Duodenal mucosa (tissue), 2 donors: ENCODE data around the gene SECISBP2L.

Source experiments
- H3K27ac ChIP-seq: one replicate; pipeline ENCODE4 v1.7.0; 2013; ENCODE audit warnings: low read depth, low read length
- H3K27me3 ChIP-seq, 2 donors: one replicate each; pipeline ENCODE4 v1.7.0; 2013; ENCODE audit warnings: low read length in 2 of 2, control low read depth in 1 of 2; ENCODE audit not compliant: insufficient read depth in 2 of 2, control insufficient read depth in 1 of 2
- H3K36me3 ChIP-seq, 2 donors: one replicate each; pipeline ENCODE4 v1.7.0; 2013; ENCODE audit warnings: low read length in 2 of 2, control low read depth in 1 of 2; ENCODE audit not compliant: insufficient read depth in 2 of 2, control insufficient read depth in 1 of 2
- H3K4me1 ChIP-seq, 2 donors: one replicate each; pipeline ENCODE4 v1.7.0; 2013; ENCODE audit warnings: low read length in 2 of 2, control low read depth in 1 of 2; ENCODE audit not compliant: insufficient read depth in 2 of 2, control insufficient read depth in 1 of 2
- H3K4me3 ChIP-seq, 2 donors: one replicate each; pipeline ENCODE4 v1.7.0; 2013; ENCODE audit warnings: low read length in 2 of 2, low read depth in 1 of 2
- H3K9ac ChIP-seq, 2 donors: one replicate each; pipeline ENCODE4 v1.7.0; 2013; ENCODE audit warnings: low read length in 2 of 2, low read depth in 1 of 2
- H3K9me3 ChIP-seq, 2 donors: one replicate each; pipeline ENCODE4 v1.7.0; 2013; ENCODE audit warnings: low read length in 2 of 2, control low read depth in 1 of 2; ENCODE audit not compliant: control insufficient read depth in 1 of 2

The SECISBP2L gene

DNA sequence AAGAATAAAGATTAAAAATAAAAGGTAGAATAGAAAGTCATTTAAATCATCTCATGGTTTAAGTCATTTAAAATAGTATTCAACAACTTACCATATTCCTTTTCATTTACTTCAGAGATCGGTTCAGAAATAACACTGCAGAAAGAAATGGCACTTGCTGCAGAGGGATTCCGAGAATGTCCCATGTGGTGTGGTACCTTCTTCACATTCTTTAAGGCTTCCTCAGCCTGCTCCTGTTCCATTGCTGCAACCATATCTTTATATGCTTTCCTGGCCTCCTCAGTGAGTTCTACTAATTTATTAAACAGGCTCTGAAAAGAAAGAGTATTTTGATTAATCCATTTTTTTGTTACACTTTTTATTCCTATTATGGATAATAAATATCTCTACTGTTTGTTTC, 50.0 kb downstream of the SECISBP2L start:
- no peaks in the 10 kb centered on the region for H3K27me3 ChIP-seq
- H3K9ac ChIP-seq: no peak overlapping the region
- peaks cover 30 to 61% of the 10 kb centered on the region in 2 donors for H3K36me3 ChIP-seq
- no peaks in the 10 kb centered on the region for H3K4me1 ChIP-seq
- H3K27ac ChIP-seq: no peak overlapping the region
- H3K4me3 ChIP-seq: no peak overlapping the region
- no peaks in the 10 kb centered on the region for H3K9me3 ChIP-seq

DNA sequence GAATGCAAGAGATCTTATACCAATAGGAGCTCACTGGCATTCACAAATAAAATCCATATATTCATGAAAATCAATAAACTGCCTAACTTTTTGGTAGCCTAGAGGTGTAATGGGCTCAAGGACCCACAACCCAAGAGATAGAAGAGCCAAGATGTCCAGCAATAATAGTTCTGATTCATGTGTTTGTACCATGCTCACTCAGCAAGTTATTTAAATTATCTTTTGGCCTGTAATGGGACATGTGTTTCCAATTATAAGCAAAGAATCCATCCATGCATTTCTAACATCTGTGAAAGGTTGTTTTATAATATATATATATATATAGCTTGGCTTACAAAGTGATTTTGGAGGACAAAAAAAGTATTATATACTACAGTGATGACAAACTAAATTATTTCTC, 52.9 kb downstream of the SECISBP2L start:
- Histone ChIP-seq H3K9me3 (no peaks in the 10 kb centered on the region), H3K4me1 (no peaks in the 10 kb centered on the region), H3K9ac (no peak overlapping the region), H3K4me3 (no peak overlapping the region), H3K36me3 (peaks cover 29 to 45% of the 10 kb centered on the region in 2 donors), H3K27ac (no peak overlapping the region), H3K27me3 (no peaks in the 10 kb centered on the region)

DNA sequence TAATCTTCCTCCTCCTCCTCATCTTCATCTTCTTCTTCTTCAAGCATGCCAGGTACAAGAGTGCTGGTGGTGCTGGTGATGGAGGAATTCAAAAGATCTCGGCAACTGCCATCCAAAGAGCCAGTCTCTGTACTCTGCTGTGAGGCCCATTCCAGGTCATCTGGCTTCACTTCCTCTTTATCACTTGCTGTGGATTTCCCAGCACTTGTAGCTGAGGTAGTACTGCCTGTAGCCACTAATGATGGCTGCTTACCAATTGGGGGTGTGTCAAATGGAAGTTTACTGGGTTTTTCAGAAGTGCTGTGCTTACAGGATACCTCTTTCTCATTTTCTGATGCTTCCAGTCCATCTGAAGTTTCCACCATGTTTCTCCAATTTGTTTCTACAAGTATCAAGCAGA, 53.7 kb downstream of the SECISBP2L start:
- no peaks in the 10 kb centered on the region for H3K27me3 ChIP-seq
- H3K36me3 ChIP-seq: peaks cover 29 to 38% of the 10 kb centered on the region in 2 donors
- no peaks in the 10 kb centered on the region for H3K9me3 ChIP-seq
- no peaks in the 10 kb centered on the region for H3K4me1 ChIP-seq
- no peak overlapping the region for H3K9ac ChIP-seq
- H3K27ac ChIP-seq: no peak overlapping the region
- H3K4me3 ChIP-seq: no peak overlapping the region

DNA sequence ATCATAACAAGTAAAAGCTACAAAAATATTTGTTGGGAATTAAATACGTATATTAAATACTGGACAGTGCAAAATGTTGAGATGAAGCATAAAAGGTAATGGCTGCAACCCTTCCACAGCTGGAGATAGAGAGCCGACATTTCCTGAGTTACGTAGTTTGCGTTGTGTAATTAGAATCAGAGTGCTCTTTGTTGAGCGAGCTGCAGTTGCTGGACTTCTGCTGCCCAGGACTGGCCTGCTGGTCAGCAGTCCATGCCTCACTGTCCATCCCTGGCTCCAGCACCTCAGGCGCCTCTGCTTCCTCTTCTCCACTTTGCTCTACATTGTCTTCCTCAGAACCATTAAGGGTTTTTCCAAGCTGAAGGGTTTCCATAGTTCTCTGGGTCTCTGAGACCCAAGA, 54.1 kb downstream of the SECISBP2L start:
- no peaks in the 10 kb centered on the region for H3K27me3 ChIP-seq
- peaks cover 26 to 34% of the 10 kb centered on the region in 2 donors for H3K36me3 ChIP-seq
- no peaks in the 10 kb centered on the region for H3K4me1 ChIP-seq

DNA sequence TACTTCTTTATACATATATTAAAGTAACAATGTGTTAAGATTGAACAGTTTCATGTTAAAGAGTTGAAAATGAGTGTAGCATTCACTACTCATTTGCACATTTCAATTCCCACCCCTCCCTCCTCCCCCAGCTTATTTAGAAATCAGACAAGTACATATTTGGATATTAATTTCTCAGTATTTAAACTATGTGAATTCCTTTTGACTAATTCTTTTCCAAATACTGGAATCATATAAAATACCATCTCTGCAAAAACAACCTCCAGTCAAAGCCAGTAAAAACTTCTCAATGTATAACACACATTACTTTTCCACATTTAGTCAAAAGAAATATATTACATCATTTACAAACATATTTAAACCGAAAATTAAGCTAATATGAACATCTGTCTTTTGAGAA, 57.1 kb downstream of the SECISBP2L start:
- H3K9me3 ChIP-seq: no peaks in the 10 kb centered on the region
- no peaks in the 10 kb centered on the region for H3K4me1 ChIP-seq
- H3K36me3 ChIP-seq: peaks cover 20% of the 10 kb centered on the region in 2 donors
- no peak overlapping the region for H3K4me3 ChIP-seq
- no peak overlapping the region for H3K9ac ChIP-seq
- H3K27me3 ChIP-seq: no peaks in the 10 kb centered on the region
- H3K27ac ChIP-seq: no peak overlapping the region

More for the DNA sequence above, 54.1 kb downstream of the SECISBP2L start:
- no peak overlapping the region for H3K4me3 ChIP-seq
- H3K9ac ChIP-seq: no peak overlapping the region
- H3K9me3 ChIP-seq: no peaks in the 10 kb centered on the region
- H3K27ac ChIP-seq: no peak overlapping the region

DNA sequence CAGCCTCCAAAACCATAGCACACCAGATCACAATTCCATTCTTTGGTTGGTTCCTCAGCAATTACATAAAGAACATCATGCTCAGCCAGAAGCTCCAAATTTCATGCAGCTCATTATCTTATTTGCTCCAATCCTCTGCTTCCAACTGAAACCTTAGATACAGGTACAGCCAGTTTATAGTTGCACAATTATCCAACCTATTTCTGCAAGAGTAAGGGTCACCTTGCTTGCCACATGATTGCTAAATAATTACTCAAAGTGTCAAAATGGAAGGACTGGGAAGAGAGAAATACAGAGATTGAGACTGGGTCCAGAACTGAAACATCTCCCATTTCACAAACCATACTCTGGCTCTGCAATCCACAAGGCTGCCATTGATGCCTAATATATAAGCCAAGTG, 59.1 kb downstream of the SECISBP2L start:
- no peak overlapping the region for H3K4me3 ChIP-seq
- no peaks in the 10 kb centered on the region for H3K27me3 ChIP-seq
- peaks cover 9 to 13% of the 10 kb centered on the region in 2 donors for H3K36me3 ChIP-seq
- H3K9ac ChIP-seq: no peak overlapping the region
- H3K27ac ChIP-seq: no peak overlapping the region
- no peaks in the 10 kb centered on the region for H3K4me1 ChIP-seq
- no peaks in the 10 kb centered on the region for H3K9me3 ChIP-seq

DNA sequence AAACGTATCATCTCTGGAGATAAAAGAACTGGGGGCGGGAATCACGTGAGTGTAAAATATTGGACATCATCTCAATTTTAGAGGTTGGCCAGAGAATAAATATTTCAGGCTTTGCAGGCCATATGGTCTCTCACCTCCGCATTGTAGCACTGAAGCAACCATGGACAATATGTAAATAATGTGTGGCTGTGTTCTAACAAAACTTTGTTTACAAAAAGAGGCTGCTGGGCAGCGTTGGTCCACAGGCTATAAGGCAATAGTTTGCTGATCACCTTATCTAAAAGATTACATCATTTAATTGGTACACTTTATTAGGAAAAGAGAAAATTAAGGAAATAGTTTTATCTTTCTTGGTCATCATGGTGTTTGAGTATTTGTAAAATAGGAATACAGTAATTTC, 60.0 kb downstream of the SECISBP2L start:
- Histone ChIP-seq H3K9ac (no peak overlapping the region), H3K27ac (no peak overlapping the region), H3K27me3 (no peaks in the 10 kb centered on the region), H3K9me3 (no peaks in the 10 kb centered on the region), H3K36me3 (peaks cover 4% of the 10 kb centered on the region in 2 donors), H3K4me3 (no peak overlapping the region), H3K4me1 (no peaks in the 10 kb centered on the region)

DNA sequence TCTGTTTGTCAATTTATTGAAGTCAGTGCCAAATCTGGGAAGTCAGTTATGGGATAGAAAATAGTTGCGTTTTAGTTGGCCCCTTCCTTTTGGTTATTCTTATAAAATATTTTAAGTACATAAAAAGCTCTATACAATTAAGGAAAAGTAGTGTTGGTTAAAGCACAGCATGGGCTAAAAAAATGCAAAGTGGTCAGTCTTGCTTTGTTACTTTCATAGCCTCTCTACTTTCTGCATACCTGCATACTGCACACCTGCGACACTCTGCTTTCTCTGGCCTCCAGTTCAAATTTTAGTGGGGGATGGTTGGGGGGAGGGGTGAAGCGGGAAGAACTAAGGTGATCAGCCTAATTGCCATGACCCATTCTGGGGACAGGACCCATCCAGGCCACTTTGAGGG, 60.7 kb downstream of the SECISBP2L start:
- no peak overlapping the region for H3K27ac ChIP-seq
- H3K9me3 ChIP-seq: no peaks in the 10 kb centered on the region
- H3K36me3 ChIP-seq: no peaks in the 10 kb centered on the region
- no peaks in the 10 kb centered on the region for H3K4me1 ChIP-seq
- H3K4me3 ChIP-seq: no peak overlapping the region
- H3K9ac ChIP-seq: no peak overlapping the region
- peaks cover 0 to 4% of the 10 kb centered on the region in 2 donors for H3K27me3 ChIP-seq

DNA sequence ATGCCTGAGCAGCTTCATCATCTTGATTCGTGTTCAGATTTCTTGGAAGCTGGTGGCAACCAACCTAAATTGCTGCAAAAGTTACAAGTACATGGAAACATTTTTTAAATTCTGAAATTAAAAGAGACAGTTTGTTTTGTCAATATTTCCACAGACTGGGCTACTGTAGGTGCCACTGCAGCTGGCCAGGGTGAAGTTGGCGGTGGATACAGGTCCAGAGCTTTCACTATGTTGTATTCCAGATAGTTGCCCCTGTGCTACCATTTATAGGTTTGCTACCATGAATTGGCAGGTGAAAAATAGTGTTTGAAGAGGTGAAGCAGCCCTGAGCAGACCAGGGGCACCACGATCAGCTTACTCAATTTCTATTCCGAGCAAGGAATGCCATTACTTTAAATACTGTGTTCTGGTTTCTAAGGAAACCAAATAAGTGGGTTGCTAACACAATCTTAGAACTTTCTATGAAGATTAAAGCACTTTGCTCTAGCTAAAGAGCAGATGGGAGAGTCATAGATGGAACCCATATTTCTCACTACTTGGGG, 61.4 kb downstream of the SECISBP2L start:
- H3K4me3 ChIP-seq: no peak overlapping the region
- no peak overlapping the region for H3K27ac ChIP-seq
- H3K27me3 ChIP-seq: peaks cover 0 to 4% of the 10 kb centered on the region in 2 donors
- H3K4me1 ChIP-seq: no peaks in the 10 kb centered on the region
- no peaks in the 10 kb centered on the region for H3K9me3 ChIP-seq
- no peaks in the 10 kb centered on the region for H3K36me3 ChIP-seq
- H3K9ac ChIP-seq: no peak overlapping the region

DNA sequence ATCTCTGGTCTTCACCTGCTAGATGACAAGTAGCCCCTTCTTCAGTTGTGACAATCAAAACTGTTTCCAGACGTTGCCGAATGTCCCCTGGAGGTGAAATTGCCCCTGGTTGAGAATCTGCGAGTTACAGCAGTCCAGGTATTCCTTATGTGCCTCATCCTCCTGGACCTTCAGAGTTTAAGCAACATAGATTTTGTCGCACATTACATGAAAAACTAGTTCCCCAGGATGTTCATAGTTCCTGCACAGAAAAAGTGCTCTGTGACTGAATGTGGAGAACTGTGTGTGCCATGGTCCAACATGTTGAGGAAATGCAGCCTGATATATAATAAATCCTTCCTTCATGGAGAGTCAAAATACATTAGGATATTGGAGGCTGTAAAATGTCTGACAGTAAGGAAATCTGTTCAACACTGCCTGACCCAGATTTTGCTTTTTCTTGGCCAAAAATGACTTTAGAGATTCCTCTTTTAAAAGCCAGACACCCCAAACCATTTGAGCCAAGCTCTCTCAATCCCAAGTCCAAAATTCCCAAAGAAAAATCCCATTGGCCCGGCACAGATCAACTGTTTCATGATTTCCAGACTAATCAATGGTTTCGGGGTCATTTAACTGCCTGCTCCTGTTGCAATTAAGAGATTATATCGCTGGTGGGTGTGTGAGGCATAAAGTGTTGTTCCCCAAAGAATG, 62.1 kb downstream of the SECISBP2L start:
- peaks cover 0 to 4% of the 10 kb centered on the region in 2 donors for H3K27me3 ChIP-seq
- H3K36me3 ChIP-seq: no peaks in the 10 kb centered on the region
- H3K4me1 ChIP-seq: no peaks in the 10 kb centered on the region
- H3K27ac ChIP-seq: no peak overlapping the region
- H3K9ac ChIP-seq: no peak overlapping the region
- no peaks in the 10 kb centered on the region for H3K9me3 ChIP-seq
- no peak overlapping the region for H3K4me3 ChIP-seq
